Colon (tissue), 2 donors: ENCODE measurements around the gene CCBE1.

Experiments used
- FAIRE-seq: peaks from 2 replicates; lab custom pipeline; 2012; peaks lifted over from hg19 to GRCh38; lab: Jason Lieb, UNC
- donor health status: control.
- donor health status: control.

The CCBE1 gene

GRCh38 chr18:59386909-59387686 lies 310.1 kb downstream of the CCBE1 start:
- no peak for FAIRE-seq

- FAIRE-seq = no peak
These were observed 312.0 kb downstream of the CCBE1 start for GRCh38 chr18:59385191-59385590.

GRCh38 chr18:59383851-59384250 lies 313.4 kb downstream of the CCBE1 start:
- FAIRE-seq = no peak

DNA sequence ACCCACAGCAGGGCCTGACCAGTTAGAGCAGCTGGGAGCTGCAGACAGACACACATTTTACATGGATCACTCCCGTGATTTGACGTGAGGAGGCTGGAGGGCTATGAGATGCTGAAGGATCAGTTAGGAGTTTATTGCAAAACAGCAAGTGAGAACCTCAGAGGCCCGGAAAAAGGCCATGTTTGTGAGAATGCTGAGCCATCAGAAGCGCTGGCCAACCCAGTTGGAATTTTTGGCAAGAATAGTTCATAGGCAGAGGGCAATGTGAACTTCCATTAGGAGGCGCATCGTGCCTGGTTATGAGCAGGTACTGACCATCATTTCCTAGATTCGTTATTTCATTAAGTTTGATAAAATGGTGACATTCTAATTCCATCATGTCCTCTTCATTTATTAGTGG lies 314.8 kb downstream of the CCBE1 start:
- FAIRE-seq = no peak

GRCh38 chr18:59381949-59382348 lies 315.3 kb downstream of the CCBE1 start:
- no peak for FAIRE-seq
